H1 (cell line): ENCODE measurements around the gene HOXB8. TPM values are rescaled to one million over a fixed set of nuclear protein-coding genes. Genes with fewer than 3 reads are reported as not detected.
A peak's percentile ranks its signal among the peaks of the same experiment; 100 is the strongest.

ENCODE experiments used
- CBX8 ChIP-seq: fragments of 300-800, 300-1000 bp; sonication (generic); IDR thresholded peaks from 2 replicates; pipeline ENCODE4 v1.7.1; 2016; ENCODE audit warnings: low read depth, low read length, borderline replicate concordance
- CEBPB ChIP-seq: IDR thresholded peaks from 2 replicates; pipeline ENCODE4 v1.6.1; 2012; ENCODE audit warnings: low read depth, low read length
- CHD2 ChIP-seq: IDR thresholded peaks from 2 replicates; pipeline ENCODE4 v1.6.1; 2012; ENCODE audit warnings: low read length, improper control_type of control experiment
- E2F6 ChIP-seq: IDR thresholded peaks from 2 replicates; pipeline ENCODE4 v1.6.1; 2012; ENCODE audit warnings: inconsistent platforms
- GABPA ChIP-seq: IDR thresholded peaks from 2 replicates; pipeline ENCODE4 v1.6.1; 2011; ENCODE audit warnings: mild to moderate bottlenecking, low read length, moderate library complexity, borderline replicate concordance; ENCODE audit not compliant: insufficient read depth
- HDAC2 ChIP-seq, 2 experiments: fragments of 300-600 bp in 1 of 2; sonication (generic) in 1 of 2; IDR thresholded peaks; 2 replicates each; pipeline ENCODE4 v1.6.1; 2011 to 2012; ENCODE audit warnings: low read depth in 2 of 2, low read length in 2 of 2, mild to moderate bottlenecking in 2 of 2, moderate library complexity in 2 of 2, borderline replicate concordance in 1 of 2, inconsistent platforms in 1 of 2
- JUN ChIP-seq: IDR thresholded peaks from 2 replicates; pipeline ENCODE4 v1.6.1; 2011; ENCODE audit warnings: low read depth, mild to moderate bottlenecking, improper control_type of control experiment, low read length
- JUND ChIP-seq: IDR thresholded peaks from 2 replicates; pipeline ENCODE4 v1.6.1; 2011; ENCODE audit warnings: mild to moderate bottlenecking, improper control_type of control experiment, low read length
- KDM5A ChIP-seq: fragments of 200-600 bp; IDR thresholded peaks from 2 replicates; pipeline ENCODE4 v1.7.1; 2012; ENCODE audit warnings: mild to moderate bottlenecking, low read length, inconsistent platforms, mixed read lengths
- PHF8 ChIP-seq: fragments of 200-600 bp; sonication (generic); conservative IDR thresholded peaks from 2 replicates; pipeline ENCODE4 v1.7.1; 2012; ENCODE audit warnings: low read depth, mild to moderate bottlenecking, inconsistent platforms, low read length, moderate library complexity
- RNF2 ChIP-seq: fragments of 200-900, 300-1000 bp; sonication (generic); IDR thresholded peaks from 2 replicates; pipeline ENCODE4 v1.7.1; 2016; ENCODE audit warnings: borderline replicate concordance, low read depth, mild to moderate bottlenecking, antibody characterized with exemption, low read length; ENCODE audit not compliant: poor library complexity, severe bottlenecking; ENCODE audit errors: missing control alignments
- SAP30 ChIP-seq: fragments of 300-600 bp; sonication (generic); IDR thresholded peaks from 2 replicates; pipeline ENCODE4 v1.7.1; 2012; ENCODE audit warnings: low read length, moderate library complexity, mild to moderate bottlenecking, inconsistent platforms; ENCODE audit not compliant: insufficient read depth, insufficient replicate concordance
- SP1 ChIP-seq: IDR thresholded peaks from 2 replicates; pipeline ENCODE4 v1.6.1; 2011; ENCODE audit warnings: low read depth, low read length
- YY1 ChIP-seq: IDR thresholded peaks from 2 replicates; pipeline ENCODE4 v1.6.1; 2011; ENCODE audit warnings: low read depth, mild to moderate bottlenecking, low read length
- polyA plus RNA-seq, 7 experiments: library from polyadenylated mRNA; depleted of rRNA in 3 of 7; stranded (reverse) in 5 of 7; unstranded in 2 of 7; fragments of >200 nt in 5 of 7; fragments of 200-250 nt in 2 of 7; gene quantifications; 1 replicate in 5 of 7; 2 replicates in 1 of 7; 4 replicates in 1 of 7; pipeline versions ENCODE4 v1.2.1 to v1.2.3, GENCODE V29; 2011 to 2013; ENCODE audit warnings: missing spikeins in 2 of 7, mixed read lengths in 2 of 7
- total RNA-seq: library from RNA; stranded (reverse); fragmentation: NEBNext Ultra II Directional; extraction: Animal tissue kit (Norgen Biotek cat#: 25700); gene quantifications from 2 replicates; pipeline ENCODE4 v1.2.1, GENCODE V29; 2021
- TF ChIP-seq, protein P1 (sequence below), 3 experiments: IDR thresholded peaks; 1 replicate in 2 of 3; 2 replicates in 1 of 3; pipeline versions ENCODE4 v1.5.1 to v1.6.1; 2011; ENCODE audit warnings: low read length in 3 of 3, mild to moderate bottlenecking in 3 of 3, inconsistent platforms in 2 of 3, low read depth in 1 of 3, moderate library complexity in 1 of 3; ENCODE audit not compliant: insufficient read depth in 1 of 3; ENCODE audit errors: control extremely low read depth in 1 of 3
- TF ChIP-seq, protein P2 (sequence below): IDR thresholded peaks from 2 replicates; pipeline ENCODE4 v1.6.1; 2012; ENCODE audit warnings: low read length, inconsistent platforms
- TF ChIP-seq, protein P3 (sequence below): IDR thresholded peaks from 2 replicates; pipeline ENCODE4 v1.6.1; 2011; ENCODE audit warnings: low read depth, mild to moderate bottlenecking, low read length; ENCODE audit not compliant: insufficient read depth

HOXB8 gene
- total and polyA plus RNA-seq, 2 of the 8 experiments (the other 6 are each of a cell fraction or from before 2014, with no cell fraction given) = not detected

GRCh38 chr17:48626245-48627117 lies 11.4 kb upstream of the HOXB8 start, which contains the start of gene HOXB9 (continued):
- TF ChIP-seq RNF2 (peak; percentile 97), CHD2 (no peak), YY1 (no peak), E2F6 (no peak), PHF8 (no peak), CBX8 (peak; percentile 68; the same call in 1 of the 2 replicates), HDAC2 (IDR thresholded peaks at IDR 0.05; ENCODE audit: borderline replicate concordance in 1 of 2, low read depth in 2 of 2, low read length in 2 of 2) (no peak), GABPA (no peak), JUN (no peak), SP1 (no peak), CEBPB (no peak), KDM5A (no peak), SAP30 (no peak), JUND (no peak)
- TF ChIP-seq, protein P1, sequence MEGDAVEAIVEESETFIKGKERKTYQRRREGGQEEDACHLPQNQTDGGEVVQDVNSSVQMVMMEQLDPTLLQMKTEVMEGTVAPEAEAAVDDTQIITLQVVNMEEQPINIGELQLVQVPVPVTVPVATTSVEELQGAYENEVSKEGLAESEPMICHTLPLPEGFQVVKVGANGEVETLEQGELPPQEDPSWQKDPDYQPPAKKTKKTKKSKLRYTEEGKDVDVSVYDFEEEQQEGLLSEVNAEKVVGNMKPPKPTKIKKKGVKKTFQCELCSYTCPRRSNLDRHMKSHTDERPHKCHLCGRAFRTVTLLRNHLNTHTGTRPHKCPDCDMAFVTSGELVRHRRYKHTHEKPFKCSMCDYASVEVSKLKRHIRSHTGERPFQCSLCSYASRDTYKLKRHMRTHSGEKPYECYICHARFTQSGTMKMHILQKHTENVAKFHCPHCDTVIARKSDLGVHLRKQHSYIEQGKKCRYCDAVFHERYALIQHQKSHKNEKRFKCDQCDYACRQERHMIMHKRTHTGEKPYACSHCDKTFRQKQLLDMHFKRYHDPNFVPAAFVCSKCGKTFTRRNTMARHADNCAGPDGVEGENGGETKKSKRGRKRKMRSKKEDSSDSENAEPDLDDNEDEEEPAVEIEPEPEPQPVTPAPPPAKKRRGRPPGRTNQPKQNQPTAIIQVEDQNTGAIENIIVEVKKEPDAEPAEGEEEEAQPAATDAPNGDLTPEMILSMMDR (IDR thresholded peaks at IDR 0.05; ENCODE audit: control extremely low read depth in 1 of 3, insufficient read depth in 1 of 3, low read depth in 1 of 3, low read length in 3 of 3) = no peak
- TF ChIP-seq, protein P2, sequence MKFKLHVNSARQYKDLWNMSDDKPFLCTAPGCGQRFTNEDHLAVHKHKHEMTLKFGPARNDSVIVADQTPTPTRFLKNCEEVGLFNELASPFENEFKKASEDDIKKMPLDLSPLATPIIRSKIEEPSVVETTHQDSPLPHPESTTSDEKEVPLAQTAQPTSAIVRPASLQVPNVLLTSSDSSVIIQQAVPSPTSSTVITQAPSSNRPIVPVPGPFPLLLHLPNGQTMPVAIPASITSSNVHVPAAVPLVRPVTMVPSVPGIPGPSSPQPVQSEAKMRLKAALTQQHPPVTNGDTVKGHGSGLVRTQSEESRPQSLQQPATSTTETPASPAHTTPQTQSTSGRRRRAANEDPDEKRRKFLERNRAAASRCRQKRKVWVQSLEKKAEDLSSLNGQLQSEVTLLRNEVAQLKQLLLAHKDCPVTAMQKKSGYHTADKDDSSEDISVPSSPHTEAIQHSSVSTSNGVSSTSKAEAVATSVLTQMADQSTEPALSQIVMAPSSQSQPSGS = no peak
- TF ChIP-seq, protein P3, sequence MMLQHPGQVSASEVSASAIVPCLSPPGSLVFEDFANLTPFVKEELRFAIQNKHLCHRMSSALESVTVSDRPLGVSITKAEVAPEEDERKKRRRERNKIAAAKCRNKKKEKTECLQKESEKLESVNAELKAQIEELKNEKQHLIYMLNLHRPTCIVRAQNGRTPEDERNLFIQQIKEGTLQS = no peak
